Hepatic stellate cell (primary cell): ENCODE measurements around the gene ERCC1.

Experiments used
- DNase-seq: peaks from one replicate; pipeline ENCODE4 v3.0.0; 2011; ENCODE audit warnings: low spot score

ERCC1 gene

GRCh38 chr19:45364696-45365095, 59.0 kb downstream of the ERCC1 start:
- no peak for DNase-seq

- DNase-seq, result no peak
These were observed 59.8 kb downstream of the ERCC1 start for GRCh38 chr19:45363861-45364459.

GRCh38 chr19:45362291-45362690, 61.4 kb downstream of the ERCC1 start:
- no peak for DNase-seq

- no peak for DNase-seq
These were observed 62.1 kb downstream of the ERCC1 start for GRCh38 chr19:45361608-45362007.

- no peak for DNase-seq
These were observed 65.4 kb downstream of the ERCC1 start for GRCh38 chr19:45358213-45358792.

- DNase-seq, result no peak
These were observed 66.3 kb downstream of the ERCC1 start for GRCh38 chr19:45357445-45357783.
